ENCODE measurements around the gene HCRTR1.

DNA sequence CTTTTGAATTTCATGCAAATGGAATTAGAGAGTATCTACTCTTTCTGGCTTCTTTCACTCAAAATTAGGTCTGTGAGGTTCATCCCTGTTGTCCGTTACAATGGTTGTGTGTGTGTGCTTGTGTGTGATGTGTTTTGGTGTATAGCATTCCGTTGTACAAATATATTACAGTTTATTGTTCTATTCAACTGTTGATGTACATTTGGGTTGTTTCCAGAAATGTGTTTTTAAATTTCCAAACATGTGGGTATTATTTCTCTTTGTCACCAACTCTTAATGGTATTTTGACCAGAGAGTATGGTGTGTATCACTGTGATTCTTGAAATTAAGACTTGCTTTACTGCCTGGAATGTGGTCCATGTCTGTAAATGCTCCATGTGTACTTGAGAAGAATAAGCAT lies 16.8 kb upstream of the HCRTR1 start:
- no peak for TF ChIP-seq EZH2phosphoT487 (IDR thresholded peaks at IDR 0.05; ENCODE audit: insufficient read depth, low read depth)
- no peak for TF ChIP-seq EZH2 (IDR thresholded peaks at IDR 0.05; ENCODE audit: insufficient read depth, poor library complexity, severe bottlenecking)

Measured in GM23248 (cell line).